ENCODE results near the gene LUZP2.
"Not testable (repeated sequence)": the region's sequence is repeated elsewhere in the genome, so short reads cannot be mapped to it uniquely, and the experiment has no call there.

The LUZP2 gene

DNA sequence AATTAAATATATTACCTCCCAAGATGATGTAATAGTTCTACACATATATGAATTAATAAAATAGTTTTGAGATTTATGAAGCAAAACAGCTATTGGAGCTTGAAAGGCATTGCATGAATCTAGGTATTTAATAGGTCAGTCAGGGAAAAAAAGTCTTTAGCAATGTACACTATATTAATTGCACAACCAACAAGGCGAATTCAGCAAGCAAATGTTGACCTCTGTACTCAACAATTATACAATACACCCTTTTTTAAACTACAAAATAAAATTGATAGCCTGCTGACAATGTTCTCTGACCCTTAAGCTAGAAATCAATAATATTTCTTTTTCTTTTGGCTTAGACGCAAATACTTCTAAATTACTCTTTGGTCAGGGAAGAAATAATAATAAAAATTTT lies 345.5 kb downstream of the LUZP2 start:
- no peak for DNase-seq

DNA sequence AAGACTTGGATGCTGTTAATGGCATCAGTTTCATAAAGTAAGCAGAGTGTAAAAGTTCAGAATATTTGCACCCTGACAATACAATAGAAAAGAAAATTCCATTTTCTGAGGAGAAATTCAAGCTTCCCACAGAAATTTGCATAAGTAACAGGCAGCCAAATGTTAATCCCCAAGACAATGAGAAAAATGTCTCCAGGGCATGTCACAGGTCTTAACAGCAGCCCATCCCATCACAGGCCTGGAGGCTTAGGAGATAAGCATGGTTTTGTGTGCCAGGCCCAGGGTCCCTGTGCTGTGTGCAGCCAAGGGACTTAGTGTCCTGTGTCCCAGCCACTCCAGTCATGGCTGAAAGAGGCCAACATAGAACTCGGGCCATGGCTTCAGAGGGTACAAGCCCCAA lies 347.6 kb downstream of the LUZP2 start:
- no peak for DNase-seq

DNA sequence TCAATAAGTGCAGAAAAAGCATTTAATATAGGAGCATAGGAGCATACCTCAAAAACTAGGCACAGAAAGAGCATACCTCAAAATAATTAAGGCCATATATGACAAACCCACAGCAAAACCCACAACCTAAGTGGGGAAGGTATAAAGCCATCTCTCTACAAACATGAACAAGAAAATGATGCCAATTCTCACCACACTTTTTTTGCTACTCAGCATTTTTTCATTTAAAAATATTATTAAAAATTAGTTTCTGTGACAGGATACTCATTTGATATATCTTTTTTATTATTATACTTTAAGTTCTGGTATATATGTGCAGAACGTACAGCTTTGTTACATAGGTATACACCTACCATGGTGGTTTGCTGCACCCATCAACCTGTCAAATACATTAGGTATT lies 352.0 kb downstream of the LUZP2 start:
- DNase-seq, result no peak

DNA sequence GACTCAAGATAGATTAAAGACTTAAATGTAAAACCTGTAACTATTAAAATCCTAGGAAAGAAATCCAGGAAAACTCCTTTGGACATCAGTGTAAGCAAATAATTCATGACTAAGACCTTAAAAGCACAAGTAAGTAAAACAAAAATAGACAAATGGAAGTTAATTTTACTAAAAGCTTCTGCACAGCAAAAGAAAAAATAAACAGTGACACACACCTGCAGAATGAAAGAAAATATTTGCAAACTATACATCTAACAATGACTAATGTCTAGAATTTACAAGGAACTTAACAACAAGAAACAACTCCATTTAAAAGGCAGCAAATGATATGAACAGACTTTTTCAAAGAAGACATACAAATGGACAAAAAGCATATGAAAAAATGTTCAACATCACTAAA lies 359.1 kb downstream of the LUZP2 start:
- no peak for DNase-seq

DNA sequence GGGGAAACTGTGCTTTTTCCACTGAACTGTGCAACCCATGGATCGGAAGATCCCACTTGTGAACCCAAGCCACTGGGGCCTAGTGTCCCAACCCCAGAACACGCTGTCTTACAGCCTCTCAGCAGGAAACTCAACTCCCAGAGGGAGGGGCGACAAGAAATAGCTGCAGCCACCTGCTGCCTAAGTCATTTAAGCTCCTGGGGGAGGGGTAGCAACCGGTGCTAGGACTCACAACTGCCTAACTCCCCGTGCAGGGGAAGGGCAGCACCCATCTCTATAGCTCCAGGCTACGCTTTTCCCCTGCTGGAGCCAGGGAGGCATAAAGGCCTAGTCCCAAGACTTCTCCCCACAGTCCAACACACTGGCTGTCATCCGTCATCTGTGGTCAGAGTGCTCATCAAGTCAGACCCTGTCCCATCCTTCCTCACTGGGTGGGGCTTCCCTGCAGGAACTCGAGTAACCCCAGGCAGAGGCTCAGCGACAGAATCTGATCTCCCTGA lies 363.0 kb downstream of the LUZP2 start:
- no peak for DNase-seq

GRCh38 chr11:24861440-24861839 lies 364.6 kb downstream of the LUZP2 start:
- DNase-seq, result no peak

- DNase-seq, result no peak
These were observed 369.9 kb downstream of the LUZP2 start for GRCh38 chr11:24866743-24867142.

- DNase-seq, result no peak
These were observed 373.2 kb downstream of the LUZP2 start for GRCh38 chr11:24870048-24870447.

DNA sequence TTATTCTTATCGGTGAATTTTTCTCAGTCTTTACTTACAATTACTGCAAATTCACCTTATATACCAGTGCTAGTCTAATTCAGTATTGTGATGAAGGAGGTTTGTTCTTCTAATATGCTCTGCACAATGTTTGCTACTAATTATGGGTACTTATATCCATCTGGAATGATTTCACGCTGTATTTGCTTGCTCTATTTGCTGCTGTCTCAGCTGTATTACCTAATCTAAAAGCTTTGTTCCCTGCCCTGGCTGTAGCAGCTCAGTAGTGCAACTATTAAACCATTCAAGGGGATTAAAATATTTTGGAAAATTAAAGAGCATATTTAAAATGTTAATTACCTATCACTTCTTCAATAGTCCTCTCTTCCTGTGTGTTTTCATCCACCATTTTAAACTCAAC lies 375.3 kb downstream of the LUZP2 start:
- DNase-seq, result no peak

DNA sequence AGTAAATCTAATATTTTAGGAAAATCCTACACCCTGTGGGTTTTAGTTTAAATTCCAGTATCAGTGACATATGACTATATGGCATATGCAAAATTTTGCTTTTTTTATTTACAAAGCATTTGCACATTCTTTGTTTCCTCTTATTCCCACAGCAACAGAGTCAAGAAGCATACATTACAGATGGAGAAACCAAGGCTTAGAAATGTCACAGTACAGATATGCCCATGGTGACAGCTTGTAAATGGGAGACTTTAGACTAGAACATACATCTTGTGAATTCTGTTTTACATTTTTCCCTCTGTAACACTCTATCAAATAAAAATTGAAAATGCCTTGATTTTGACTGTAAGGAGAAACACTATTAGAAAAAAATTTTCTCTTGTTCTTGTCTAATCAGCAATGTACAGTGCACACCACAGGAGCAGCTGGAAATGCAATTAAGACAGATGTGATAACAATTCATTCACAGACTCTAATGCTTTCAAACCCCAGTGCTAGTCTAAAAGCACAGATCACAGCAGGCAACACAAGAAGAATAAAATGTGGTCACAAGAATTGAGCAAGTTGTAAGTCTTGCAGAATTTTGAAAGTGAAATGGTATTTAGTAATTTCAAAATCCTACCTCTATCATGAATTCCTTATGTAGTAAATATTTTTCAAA lies 375.9 kb downstream of the LUZP2 start:
- no peak for DNase-seq

- no peak for DNase-seq
These were observed 384.1 kb downstream of the LUZP2 start for GRCh38 chr11:24880962-24881361.

- no peak for DNase-seq
These were observed 388.8 kb downstream of the LUZP2 start for GRCh38 chr11:24885580-24886173.

DNA sequence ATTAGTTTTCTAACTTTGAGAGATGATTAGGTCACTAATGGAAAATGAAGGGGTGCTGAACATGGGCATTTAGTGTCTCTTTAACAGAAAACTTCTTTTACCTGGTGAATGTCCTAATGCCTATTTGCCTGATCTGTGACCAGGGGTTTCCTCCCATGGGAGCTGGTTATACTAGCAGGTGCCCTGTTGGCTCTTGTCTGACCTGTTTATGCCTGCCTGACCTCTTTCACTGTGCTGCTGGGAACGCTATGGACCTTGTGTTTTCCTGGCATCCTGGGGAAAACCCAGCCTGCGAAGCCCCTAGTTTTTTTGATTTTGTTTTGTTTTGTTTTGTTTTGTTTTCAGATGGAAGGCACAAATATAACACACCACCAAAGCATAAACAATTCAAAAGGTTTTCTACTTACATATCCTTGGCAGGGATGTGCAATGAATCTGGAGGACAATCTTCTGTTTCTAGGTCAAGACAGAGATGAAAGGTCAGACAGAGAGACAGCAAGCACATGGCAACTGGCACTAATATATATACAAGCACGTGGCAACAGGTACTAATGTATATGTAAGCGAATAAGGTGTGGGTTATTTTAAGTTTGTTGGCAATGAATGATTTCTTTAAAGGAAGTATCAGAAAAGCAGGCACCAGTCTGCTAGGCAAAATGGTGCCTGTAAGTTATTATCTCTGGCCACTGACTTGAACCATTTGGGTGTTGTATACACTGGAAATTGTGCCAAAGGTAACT lies 390.2 kb downstream of the LUZP2 start:
- DNase-seq, result no peak

DNA sequence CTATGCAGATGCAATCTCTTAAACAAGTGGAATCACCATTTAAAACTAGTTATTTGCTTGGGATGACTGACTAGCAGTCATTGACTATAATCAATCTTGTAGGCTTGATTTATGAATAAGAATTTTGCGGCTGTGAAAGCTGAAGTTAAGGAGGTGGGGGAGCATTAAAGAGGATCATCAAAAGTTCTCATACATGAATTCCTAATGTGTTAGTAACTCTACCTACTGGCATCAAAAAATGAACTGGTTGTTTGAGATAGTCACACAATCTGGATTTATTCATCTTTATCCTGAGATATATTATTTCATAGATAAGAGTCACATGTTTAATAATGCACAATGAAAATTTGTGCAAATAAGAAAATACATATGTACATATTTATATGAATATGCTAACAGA lies 393.6 kb downstream of the LUZP2 start:
- DNase-seq, result no peak

DNA sequence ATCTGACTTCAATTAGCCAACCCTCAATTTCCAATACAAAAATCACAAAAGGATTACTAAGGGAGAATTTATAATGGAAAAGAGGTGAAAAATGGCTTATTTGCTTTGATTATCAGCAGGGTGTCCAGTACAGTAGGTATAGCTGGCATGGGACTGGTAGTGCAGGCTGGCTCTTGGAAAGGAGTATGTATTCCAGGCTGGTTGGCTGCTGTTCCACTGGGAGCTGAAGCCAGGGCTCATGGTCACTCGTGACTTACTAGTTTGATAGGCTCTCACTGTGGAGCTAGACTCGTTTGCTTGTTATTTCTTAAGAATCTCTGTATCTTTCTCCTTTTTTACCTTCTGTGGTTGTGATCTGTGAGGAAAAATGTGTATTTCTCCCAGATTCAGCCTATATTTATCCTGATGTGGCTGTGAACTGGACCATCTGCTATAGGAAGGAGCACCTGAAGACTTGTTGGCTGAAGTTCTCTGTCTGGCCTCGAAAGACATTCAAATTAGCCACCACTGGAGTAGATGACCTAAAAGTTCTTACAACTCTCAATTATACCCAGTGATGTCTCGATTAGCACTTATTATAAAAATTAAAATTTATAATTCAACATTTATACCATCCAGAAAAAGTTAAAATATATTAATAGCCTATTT lies 395.1 kb downstream of the LUZP2 start:
- not testable (repeated sequence) for DNase-seq

DNA sequence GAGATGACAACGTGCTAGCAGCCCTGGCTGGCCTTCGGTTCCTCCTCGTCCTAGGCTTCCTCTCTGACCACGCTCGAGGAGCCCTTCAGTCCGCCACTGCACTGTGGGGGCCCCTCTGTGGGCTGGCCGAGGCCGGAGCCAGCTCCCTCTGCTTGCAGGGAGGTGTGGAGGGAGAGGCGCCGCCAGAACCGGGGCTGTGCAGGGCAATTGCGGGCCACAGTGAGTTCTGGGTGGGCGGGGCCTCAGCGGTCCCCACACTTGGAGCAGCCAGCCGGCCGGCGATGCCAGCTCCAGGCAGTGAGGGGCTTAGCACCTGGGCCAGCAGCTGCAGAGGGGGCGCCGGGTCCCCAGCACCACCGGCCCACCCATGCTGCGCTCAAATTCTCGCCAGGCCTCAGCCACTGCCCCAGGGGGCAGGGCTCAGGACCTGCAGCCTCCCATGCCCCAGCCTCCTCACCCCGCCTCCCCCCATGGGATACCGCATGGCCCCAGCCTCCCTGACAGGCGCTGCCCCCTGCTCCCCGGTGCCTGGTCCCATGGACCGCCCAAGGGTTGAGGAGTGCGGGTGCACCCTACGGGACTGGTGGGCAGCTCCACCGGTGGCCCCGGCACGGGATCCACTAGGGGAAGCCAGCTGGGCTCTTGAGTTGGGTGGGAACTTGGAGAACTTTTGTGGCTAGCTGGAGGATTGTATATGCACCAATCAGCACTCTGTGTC lies 399.4 kb downstream of the LUZP2 start:
- no peak for DNase-seq

DNA sequence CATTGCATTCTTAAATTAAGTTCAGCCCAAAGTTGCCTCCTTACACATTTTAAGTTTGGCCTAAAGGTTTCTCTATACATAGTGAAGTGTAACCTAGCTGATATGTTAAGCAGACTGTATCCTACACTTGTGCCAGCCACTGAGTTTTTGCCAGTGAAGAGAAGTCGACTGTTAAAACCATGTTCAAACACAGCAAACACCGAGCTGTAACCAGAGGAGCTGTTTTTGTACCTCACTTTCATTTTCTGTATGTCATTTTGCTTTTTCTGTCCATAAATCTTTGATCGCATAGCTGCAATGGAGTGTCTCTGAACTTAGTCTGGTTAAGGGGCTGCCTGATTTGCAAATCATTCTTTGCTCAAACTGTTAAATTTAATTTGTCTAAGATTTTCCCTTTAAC lies 403.7 kb downstream of the LUZP2 start:
- no peak for DNase-seq

GRCh38 chr11:24900960-24901549 lies 404.2 kb downstream of the LUZP2 start:
- no peak for DNase-seq

- DNase-seq, result no peak
These were observed 406.7 kb downstream of the LUZP2 start for GRCh38 chr11:24903555-24903954.

GRCh38 chr11:24925091-24925490 lies 428.2 kb downstream of the LUZP2 start:
- no peak for DNase-seq

GRCh38 chr11:24932110-24933000 lies 435.5 kb downstream of the LUZP2 start:
- DNase-seq, result no peak

Data from SW 1271 (cell line).